NCI-H2196 treated with DMSO at 0.1 percent for 48 hours (cell line): ENCODE results near the gene TTLL11.

ENCODE experiments used
- DNase-seq: peaks from one replicate; lab custom pipeline; 2025; ENCODE audit not compliant: unreplicated experiment; lab: John Stamatoyannopoulos, UW

TTLL11 gene

GRCh38 chr9:122092611-122093506, at the start of gene TTLL11:
TSS of gene TTLL11 (minus strand) at chr9:122093308. CDS start at chr9:122093148, 160 bp downstream.
- DNase-seq = peak; percentile 86

DNA sequence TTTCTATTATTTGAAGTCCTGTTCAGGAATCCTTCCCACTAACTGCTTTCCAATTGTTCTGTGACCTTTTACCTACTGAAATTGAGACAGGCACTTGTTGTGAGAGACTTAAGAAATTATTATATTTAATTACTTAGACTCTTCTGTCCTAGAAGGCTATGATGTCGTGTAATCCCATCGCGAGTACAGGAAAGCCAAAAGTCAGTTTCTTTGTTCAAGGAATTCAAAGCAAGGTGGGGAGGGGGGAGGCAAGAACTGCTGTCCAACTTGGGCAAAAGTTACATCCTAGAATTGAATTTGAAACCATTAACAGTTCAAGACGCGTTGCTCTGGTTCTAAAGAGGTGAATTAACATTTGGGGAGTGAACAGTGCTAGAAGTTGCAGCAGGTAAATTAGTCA, 48.6 kb upstream of the TTLL11 start:
- DNase-seq = no peak

GRCh38 chr9:122140368-122141193, 47.5 kb upstream of the TTLL11 start:
- DNase-seq = no peak

GRCh38 chr9:122138560-122139268, 45.6 kb upstream of the TTLL11 start:
- no peak for DNase-seq

GRCh38 chr9:122135529-122135859, 42.4 kb upstream of the TTLL11 start:
- DNase-seq = no peak

DNA sequence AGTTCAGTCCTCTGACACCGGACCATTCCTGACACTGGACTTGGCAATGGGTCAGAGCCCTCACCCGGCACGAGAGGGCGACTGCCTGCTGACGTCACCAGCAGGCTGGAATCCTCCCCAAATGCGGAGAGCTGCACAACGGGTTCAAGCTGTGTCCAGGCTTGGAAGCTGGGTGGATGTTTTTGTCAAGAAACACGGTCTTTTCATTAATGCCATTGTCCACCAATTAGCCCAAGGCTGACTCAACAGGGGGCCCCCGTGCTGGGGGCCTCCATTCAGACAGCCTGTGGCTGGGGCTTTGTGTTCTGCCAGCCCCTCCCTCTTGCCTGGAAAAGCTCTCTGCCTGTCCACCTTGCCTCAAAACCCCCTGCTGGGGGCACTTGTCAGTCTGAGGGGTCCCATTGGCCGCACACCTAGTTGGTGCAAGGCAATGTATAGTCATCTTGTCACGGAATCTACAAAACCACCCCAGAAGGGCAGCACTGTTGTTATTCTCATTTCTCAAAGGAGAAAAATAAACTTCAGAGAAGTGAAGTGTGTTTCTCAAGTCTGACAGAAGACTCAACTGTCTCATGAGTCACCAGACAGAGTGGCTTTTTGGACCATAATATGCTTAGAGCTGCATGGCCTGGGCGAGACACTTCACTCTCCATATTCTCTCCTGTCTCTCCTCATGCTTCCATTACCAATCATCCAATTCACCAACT, 41.9 kb upstream of the TTLL11 start:
- no peak for DNase-seq

- no peak for DNase-seq
Observed at GRCh38 chr9:122133984-122134535, 41.0 kb upstream of the TTLL11 start.

DNA sequence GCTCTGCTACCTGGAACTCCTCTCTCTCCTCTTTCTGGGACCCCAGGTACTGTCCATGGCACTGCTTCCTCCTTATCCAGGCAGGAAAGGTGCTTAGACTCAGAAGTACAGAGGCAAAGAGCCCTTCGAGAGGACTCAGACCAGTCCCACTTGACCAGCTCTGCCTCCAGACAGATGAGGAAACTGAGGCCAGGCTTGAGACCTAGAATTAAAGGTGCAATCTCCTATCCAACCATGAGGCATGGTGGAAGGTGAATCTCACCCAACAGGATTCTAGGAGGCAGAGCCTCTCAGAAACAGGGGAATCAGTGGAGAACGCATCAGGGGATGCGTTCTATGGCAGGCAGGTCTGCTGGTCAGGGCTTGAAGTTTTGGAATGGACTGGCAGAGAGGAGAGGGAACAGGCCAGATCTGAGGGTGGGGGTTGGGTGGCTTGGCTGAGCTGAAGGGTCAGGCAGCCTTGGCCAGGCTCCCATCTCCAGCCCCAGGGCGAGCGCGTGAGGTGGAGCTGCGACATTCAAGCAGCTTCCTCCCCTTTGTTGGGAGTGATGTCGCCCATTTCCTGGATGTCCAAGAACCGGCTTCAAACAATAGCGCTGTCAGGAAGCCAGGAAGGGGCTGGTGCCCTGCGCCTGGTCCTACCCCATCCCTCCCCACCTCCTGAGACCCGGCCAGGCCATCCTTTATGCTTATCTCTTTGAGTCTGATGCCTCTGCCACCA, 40.3 kb upstream of the TTLL11 start:
- no peak for DNase-seq

DNA sequence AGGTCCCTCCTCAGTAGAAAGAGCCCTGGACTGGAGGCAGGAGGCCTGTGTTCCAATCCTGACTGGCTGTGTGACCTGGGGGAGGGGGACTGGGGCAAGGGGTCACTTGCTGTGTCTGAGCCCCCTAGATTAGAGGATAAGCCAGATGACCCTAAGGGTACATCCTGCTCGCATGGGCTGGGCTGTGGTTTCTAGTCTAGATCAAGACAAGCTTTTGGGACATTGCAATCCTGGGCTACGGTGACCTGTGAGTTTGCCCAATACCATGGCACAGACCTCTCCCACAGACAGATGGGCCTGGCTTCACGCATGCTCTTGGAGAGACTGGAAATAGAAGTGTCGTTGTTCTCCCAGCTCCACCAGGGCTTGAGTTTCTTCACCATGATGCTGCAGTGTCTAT, 39.4 kb upstream of the TTLL11 start:
- DNase-seq = no peak

DNA sequence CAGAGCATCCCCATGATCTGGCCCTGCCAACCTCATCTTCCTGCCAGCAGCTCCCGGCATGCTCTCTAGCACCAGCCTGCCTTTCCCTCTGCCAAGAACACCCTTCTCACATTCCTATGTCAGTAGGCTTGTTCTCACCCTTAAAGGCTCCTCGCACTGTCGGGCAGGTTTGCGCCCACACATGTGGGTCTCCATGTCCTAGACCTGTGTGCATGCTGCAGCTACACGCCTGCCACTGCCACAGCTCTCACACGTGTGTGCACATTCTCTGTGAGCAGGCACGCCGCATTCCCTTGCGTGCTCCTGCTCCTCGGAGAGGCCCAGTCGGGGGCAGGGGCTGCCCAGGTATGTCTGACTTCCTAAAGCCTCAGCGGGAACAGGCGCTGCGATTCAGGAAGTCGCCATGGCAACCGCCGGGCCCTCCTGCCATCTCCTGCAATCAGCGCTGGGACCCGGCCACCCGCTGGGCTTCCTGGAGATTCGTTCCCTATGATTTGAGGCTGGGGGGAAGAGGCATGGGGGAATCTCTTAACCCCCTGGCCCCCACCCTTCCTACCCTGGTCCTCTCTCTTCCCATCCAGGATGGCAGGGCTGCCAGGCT, 38.4 kb upstream of the TTLL11 start:
- no peak for DNase-seq

DNA sequence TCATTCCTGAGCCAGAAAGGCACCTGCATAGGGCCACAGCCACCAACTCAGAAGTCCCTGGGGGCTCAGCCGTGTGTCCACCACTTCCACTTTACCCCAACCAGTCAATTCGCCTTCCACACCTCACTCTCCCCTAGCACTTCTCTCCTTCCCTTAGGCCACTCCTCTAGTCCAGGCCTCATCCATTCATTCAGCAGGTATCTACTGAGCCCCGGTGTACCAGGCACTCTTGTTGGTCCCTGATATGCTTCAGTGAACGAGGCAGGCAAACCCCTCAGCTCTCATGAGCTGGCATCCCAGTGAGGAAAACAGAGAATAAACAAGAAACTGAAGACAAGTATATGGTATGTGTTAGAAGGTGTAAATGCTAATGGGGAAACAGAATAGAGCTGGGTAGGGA, 37.7 kb upstream of the TTLL11 start:
- DNase-seq = no peak

DNA sequence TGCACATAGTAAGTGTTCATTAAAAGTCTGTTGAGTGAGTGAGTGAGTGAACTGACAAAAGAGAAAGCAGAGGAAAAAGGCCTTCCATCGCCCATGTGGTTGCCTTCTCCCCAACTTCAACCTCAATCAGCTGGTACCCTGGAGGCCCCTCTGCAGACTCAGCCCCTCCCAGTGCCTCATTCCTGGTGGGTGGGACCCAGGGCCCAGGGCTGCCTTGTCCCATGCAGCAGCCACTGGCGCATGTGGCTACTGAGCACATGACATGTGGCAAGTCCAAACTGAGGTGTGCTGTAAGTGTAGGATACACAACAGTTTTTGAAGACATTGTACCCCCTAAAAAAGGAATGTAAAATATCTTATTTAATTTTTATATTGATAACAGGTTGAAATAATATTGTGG, 36.9 kb upstream of the TTLL11 start:
- DNase-seq = no peak

- no peak for DNase-seq
Observed at GRCh38 chr9:122128969-122129343, 35.8 kb upstream of the TTLL11 start.

- DNase-seq = no peak
Observed at GRCh38 chr9:122128007-122128968, 35.2 kb upstream of the TTLL11 start.

DNA sequence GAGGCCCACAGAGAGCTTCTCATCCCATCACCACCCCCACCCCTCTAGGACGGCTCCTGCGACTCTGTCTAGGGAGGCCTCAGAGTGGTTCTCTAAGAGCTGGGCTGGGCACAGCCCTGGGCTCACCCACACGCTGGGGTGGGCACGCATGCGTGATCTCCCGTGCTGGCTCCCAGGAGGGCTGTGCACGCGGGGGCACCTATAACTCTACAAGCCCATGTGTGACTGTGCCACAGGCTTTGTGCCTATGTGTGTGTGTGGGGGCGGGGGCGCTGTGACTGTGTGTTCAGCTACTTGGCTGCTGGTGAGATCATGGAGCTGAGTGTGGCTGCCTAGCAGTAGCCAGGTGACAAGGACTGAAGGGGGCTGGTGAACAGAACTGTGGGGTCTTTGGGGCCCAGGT, 34.3 kb upstream of the TTLL11 start:
- no peak for DNase-seq

DNA sequence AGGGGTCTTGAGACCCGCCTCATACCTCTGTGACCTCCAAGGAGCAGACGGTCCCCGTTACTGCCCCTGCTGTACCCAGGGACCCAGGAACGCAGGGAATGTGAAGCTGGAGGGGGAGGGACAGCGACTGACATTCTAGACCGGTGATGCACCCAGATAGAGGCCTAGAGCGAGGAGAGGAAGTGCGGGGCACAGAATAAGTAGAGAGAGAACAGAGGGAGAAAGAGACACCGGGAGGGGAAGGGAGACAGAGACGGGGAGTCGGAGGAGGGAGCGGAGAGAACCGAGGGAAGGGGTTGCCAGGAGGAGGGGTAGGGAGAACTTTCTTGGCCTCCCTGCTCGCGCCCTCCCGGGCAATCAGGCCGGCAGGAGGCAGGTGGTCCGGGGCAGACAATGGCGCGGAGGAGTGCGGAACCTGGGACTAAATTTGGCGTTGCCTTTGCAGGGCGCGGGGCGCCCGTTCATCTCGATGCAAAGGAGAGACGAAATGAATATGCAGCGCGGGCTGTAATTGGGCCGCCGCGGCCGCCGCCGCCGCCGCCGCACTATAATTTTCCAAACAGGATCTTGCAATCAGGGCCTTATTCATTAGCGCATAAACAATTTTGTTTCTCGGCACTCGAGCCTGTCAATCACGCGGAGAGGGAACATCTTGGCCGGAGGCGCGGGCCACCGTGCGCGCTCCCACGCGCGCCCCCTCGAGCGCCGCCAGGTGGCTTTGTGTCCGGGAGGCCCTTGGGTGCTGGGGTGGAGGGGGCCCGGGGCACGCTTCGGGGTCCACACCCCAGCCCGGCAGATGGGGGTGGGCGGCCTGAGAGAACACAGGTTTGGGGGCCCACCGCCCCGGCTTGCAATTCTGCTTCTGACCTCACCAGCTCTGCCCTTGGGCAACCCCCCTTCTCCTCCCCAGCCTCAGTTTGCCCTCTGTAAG, 33.5 kb upstream of the TTLL11 start:
- DNase-seq = no peak

GRCh38 chr9:122125509-122126330, 32.6 kb upstream of the TTLL11 start:
- DNase-seq = no peak
